Thyroid gland (tissue), 4 donors: ENCODE measurements around the gene RTN4. TPM values are rescaled to one million over a fixed set of nuclear protein-coding genes. Genes with fewer than 3 reads are reported as not detected.

Source experiments
- DNase-seq, 2 donors: peaks; one replicate each; pipeline ENCODE4 v3.0.0-alpha.2; 2019
- H3K27ac ChIP-seq, 3 donors: fragments of 200-600 bp; sonication (generic); 1 replicate in 2 of 3; 2 replicates in 1 of 3; pipeline ENCODE4 v1.5.1; 2016 to 2019; ENCODE audit warnings: mild to moderate bottlenecking in 1 of 3, moderate library complexity in 1 of 3
- H3K27me3 ChIP-seq: fragments of 200-600 bp; sonication (generic); one replicate; pipeline ENCODE4 v1.5.1; 2019
- H3K36me3 ChIP-seq, 2 donors: fragments of 200-600 bp; sonication (generic); one replicate each; pipeline ENCODE4 v1.5.1; 2016 to 2019
- H3K4me1 ChIP-seq, 2 donors: fragments of 200-600 bp; sonication (generic); one replicate each; pipeline ENCODE4 v1.5.1; 2017 to 2019
- H3K4me3 ChIP-seq, 3 donors: fragments of 200-600 bp; sonication (generic); replicated peaks in 1 of 3; 1 replicate in 2 of 3; 2 replicates in 1 of 3; pipeline ENCODE4 v1.5.1; 2016; ENCODE audit warnings: mild to moderate bottlenecking in 1 of 3
- H3K9me3 ChIP-seq: fragments of 200-600 bp; sonication (generic); one replicate; pipeline ENCODE4 v1.5.1; 2017
- CTCF ChIP-seq, 6 experiments: fragments of 200-600 bp in 3 of 6; fragments of 450-650 bp in 3 of 6; sonication (generic) in 3 of 6; IDR thresholded peaks; one replicate each; pipeline ENCODE4 v1.5.1; 2016 to 2019; ENCODE audit warnings: antibody characterized with exemption in 6 of 6, mild to moderate bottlenecking in 2 of 6, inconsistent platforms in 1 of 6, moderate library complexity in 1 of 6
- POLR2A ChIP-seq, 2 donors: fragments of 450-650 bp; IDR thresholded peaks; one replicate each; pipeline ENCODE4 v1.6.1; 2017; ENCODE audit warnings: antibody characterized with exemption in 2 of 2, mild to moderate bottlenecking in 2 of 2, moderate library complexity in 1 of 2
- WGBS, 2 donors: methylation state at CpG; one replicate each; pipeline ENCODE4 v1.1.5; 2017; 5-methylcytosine and 5-hydroxymethylcytosine counted together
- intact Hi-C: fragments of 100-400 bp; cut with DNase I; formaldehyde crosslinking; loops from one replicate; pipeline ENCODE4 v1.15.1; 2023
- total RNA-seq, 4 donors: library from RNA; depleted of rRNA; stranded (reverse); fragments of >200 nt; gene quantifications; one replicate each; pipeline ENCODE4 v1.2.3, GENCODE V29; 2016

RTN4 gene
- total RNA-seq, 4 donors from 2014 or later: 144 to 256 (median 180) TPM

- Histone ChIP-seq H3K4me1 (peaks cover 20 to 21% of the 10 kb centered on the region in 2 donors), H3K4me3 (no peak overlapping the region), H3K27me3 (no peaks in the 10 kb centered on the region), H3K27ac (no peak overlapping the region), H3K36me3 (peaks cover 0 to 5% of the 10 kb centered on the region in 2 donors), H3K9me3 (no peaks in the 10 kb centered on the region)
- 64 to 65% methylated on average over 3 of the region's 3 CpGs for WGBS, 2 donors
- TF ChIP-seq CTCF (IDR thresholded peaks at IDR 0.05) (no peak), POLR2A (IDR thresholded peaks at IDR 0.05) (no peak)
- intact Hi-C loops: no loop called here
- no peak for DNase-seq
These were observed 64.0 kb downstream of the RTN4 start for GRCh38 chr2:54986264-54986663.

DNA sequence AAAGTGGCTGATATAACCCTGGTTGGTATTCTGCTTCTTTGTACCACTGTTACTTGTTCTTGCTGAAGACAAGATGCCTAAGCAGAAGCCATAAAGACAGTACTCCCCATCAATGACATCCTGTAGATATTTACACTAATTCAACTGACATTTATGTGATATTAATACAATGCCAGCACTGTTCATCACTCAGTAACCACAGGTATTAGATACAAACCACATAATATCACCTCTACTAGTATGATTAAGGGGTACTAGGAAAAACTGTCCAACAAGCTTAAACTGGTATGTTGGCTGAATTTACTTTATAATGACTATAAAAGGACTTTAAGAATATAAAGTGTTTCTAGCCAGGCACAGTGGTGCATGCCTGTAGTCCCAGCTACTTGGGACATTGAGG, 65.8 kb downstream of the RTN4 start:
- Histone ChIP-seq H3K27me3 (no peaks in the 10 kb centered on the region), H3K9me3 (no peaks in the 10 kb centered on the region), H3K27ac (no peak overlapping the region), H3K4me1 (peaks cover 26 to 34% of the 10 kb centered on the region in 2 donors), H3K4me3 (no peak overlapping the region), H3K36me3 (peaks cover 0 to 5% of the 10 kb centered on the region in 2 donors)
- intact Hi-C loops: no loop called here
- TF ChIP-seq POLR2A (IDR thresholded peaks at IDR 0.05) (no peak), CTCF (IDR thresholded peaks at IDR 0.05) (no peak)
- DNase-seq: no peak

DNA sequence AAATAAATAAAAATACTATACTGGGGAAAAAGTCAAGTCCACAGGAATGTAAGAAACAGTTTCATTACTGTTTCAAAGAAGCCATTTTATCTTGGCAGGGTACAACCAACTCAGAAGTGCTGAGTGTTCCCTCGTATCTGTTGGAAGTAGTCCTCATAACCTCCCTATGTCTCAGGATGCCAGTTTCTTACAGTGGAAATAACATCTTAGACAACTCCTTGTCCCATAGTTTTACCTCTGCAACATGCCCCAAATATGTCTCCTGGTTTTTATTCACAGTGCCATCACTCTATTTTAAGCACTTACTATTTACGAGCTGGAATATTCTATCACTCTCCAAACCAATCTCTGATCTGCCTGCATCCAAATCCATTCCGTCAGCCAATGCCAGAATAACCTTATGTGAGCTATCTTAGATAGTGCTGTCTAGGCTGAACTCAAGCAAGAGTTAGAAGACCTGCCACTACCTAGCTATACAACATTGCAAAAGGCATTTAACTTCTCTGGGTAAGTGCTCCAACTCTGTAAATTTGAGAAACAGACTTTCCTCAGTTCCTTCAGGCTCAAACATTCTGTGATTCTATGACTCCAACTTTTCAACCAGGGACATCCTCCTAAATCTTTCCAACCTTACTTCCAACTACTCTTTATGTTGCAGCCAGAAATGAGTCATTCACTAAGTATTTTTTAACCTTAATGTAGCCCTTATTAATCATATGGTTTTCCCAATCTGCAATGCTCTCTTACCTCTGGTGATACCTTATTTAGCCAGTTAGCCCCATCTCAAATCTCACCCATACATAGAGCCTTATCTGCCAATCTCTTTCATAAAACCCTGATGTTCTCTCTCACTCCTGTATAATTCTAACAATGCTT, 66.7 kb downstream of the RTN4 start:
- no peak overlapping the region for H3K4me3 ChIP-seq
- H3K27me3 ChIP-seq: no peaks in the 10 kb centered on the region
- intact Hi-C loops: no loop called here
- H3K9me3 ChIP-seq: no peaks in the 10 kb centered on the region
- no peak for TF ChIP-seq POLR2A (IDR thresholded peaks at IDR 0.05)
- TF ChIP-seq CTCF (IDR thresholded peaks at IDR 0.05): no peak
- no peak for DNase-seq
- H3K4me1 ChIP-seq: peaks cover 31% of the 10 kb centered on the region in 2 donors
- 70 to 71% methylated on average over 3 of the region's 3 CpGs for WGBS, 2 donors
- H3K27ac ChIP-seq: no peak overlapping the region
- H3K36me3 ChIP-seq: peaks cover 0 to 5% of the 10 kb centered on the region in 2 donors

- intact Hi-C loops: no loop called here
- Histone ChIP-seq H3K4me1 (peaks cover 28 to 38% of the 10 kb centered on the region in 2 donors), H3K36me3 (peaks cover 0 to 2% of the 10 kb centered on the region in 2 donors), H3K27ac (peak overlapping the region; percentile 14 to 34 (median 14)), H3K27me3 (no peaks in the 10 kb centered on the region), H3K9me3 (no peaks in the 10 kb centered on the region), H3K4me3 (no peak overlapping the region)
- no peak for DNase-seq
- WGBS, 2 donors: 74 to 76% methylated on average over 2 of the region's 2 CpGs
- TF ChIP-seq POLR2A (IDR thresholded peaks at IDR 0.05) (no peak), CTCF (IDR thresholded peaks at IDR 0.05) (no peak)
These were observed 68.9 kb downstream of the RTN4 start for GRCh38 chr2:54981385-54981784.

DNA sequence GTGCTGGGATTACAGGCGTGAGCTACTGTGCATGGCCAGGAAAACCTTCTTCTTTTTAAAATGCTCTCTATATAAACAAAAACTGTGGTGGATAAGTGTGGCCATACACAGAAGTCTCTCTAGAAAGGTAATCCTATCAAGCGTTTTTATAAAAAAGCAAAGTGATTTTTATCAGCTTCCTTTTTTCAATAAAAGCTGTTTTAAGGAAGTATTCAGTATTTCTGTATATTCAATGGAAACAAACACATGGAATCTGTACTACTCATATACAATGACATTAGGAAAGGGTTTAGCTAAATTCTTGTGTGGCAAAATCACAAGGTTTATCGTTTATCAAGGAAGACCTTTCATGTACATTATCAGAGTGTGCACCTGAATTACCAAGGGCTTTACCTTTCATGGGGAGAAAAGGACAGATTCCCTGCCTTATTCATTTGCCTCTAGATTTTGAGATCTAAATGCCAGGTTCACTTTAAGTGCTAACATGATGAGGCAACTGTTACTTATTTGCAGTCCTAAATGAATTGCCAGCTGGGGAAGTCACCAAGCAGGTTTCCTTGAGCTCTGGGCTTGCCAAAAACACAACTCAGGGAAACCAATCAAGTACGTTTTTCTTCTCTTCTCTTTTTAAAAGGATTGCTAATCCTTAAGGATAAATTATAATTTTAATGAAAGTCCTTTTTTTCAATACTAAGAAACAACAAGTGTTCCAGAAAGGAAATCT, 70.8 kb downstream of the RTN4 start:
- Histone ChIP-seq H3K27me3 (no peaks in the 10 kb centered on the region), H3K4me1 (peaks cover 35 to 49% of the 10 kb centered on the region in 2 donors), H3K4me3 (no peak overlapping the region), H3K36me3 (no peaks in the 10 kb centered on the region), H3K27ac (peak overlapping the region in 2 of 3 donors; percentile 34 to 49), H3K9me3 (no peaks in the 10 kb centered on the region)
- no peak for TF ChIP-seq CTCF (IDR thresholded peaks at IDR 0.05)
- TF ChIP-seq POLR2A (IDR thresholded peaks at IDR 0.05): no peak
- intact Hi-C loops: no loop called here
- DNase-seq: peak; percentile 76 to 83
- 52 to 66% methylated on average over 4 of the region's 4 CpGs for WGBS, 2 donors
